A549 (cell line): ENCODE results near the gene ZNF212. TPM values are rescaled to one million over a fixed set of nuclear protein-coding genes. Genes with fewer than 3 reads are reported as not detected.

Experiments
- ATAC-seq, 2 experiments: fragments of 200-7000 bp in 1 of 2; fragments of >200 bp in 1 of 2; cut with Nextera tagmentation in 1 of 2; cut with Tn5 transposase in 1 of 2; 3 replicates each; pipeline versions ENCODE4 v1.8.0 to v1.9.1; 2018 to 2020; ENCODE audit warnings: mild to moderate bottlenecking in 1 of 2, moderate library complexity in 1 of 2
- CTCF ChIA-PET: fragments of 300-600 bp; sonication (Branson Sonifier 250); formaldehyde crosslinking; extraction: SDS; loops from one replicate; lab custom pipeline; 2021; ENCODE audit warnings: antibody characterized with exemption, inconsistent platforms; lab: Yijun Ruan, JAX
- POLR2A ChIA-PET: fragments of 350-600 bp; formaldehyde crosslinking; extraction: SDS; loops from one replicate; lab custom pipeline; 2021; ENCODE audit warnings: antibody characterized with exemption, inconsistent platforms; lab: Yijun Ruan, JAX
- DNase-seq, 2 experiments: peaks; one replicate each; pipeline versions ENCODE4 v3.0.0 to v3.0.0-alpha.2; 2011 to 2016; ENCODE audit warnings: low read depth in 1 of 2, low spot score in 1 of 2
- FAIRE-seq: peaks from 2 replicates; lab custom pipeline; 2011; peaks lifted over from hg19 to GRCh38; lab: Jason Lieb, UNC
- H3K27ac ChIP-seq, 2 experiments: fragments of >200 bp; sonication (Bioruptor Twin); formaldehyde crosslinking; 3 replicates each; pipeline ENCODE4 v1.5.1; 2016 to 2017
- H3K4me1 ChIP-seq: fragments of >200 bp; sonication (Bioruptor Twin); formaldehyde crosslinking; 3 replicates; pipeline ENCODE4 v1.6.1; 2016
- H3K4me2 ChIP-seq: fragments of >200 bp; sonication (Bioruptor Twin); formaldehyde crosslinking; 3 replicates; pipeline ENCODE4 v1.6.1; 2016
- H3K4me3 ChIP-seq: fragments of >200 bp; sonication (Bioruptor Twin); formaldehyde crosslinking; 3 replicates; pipeline ENCODE4 v1.5.1; 2016
- H3K9me3 ChIP-seq: fragments of >200 bp; sonication (Bioruptor Twin); formaldehyde crosslinking; 3 replicates; pipeline ENCODE4 v1.6.1; 2016
- BHLHE40 ChIP-seq: IDR thresholded peaks from 2 replicates; pipeline ENCODE4 v1.6.1; 2012; ENCODE audit warnings: low read depth, low read length, inconsistent platforms
- CEBPB ChIP-seq, 2 experiments: fragments of >200 bp in 1 of 2; sonication (Bioruptor Twin) in 1 of 2; formaldehyde crosslinking in 1 of 2; IDR thresholded peaks; 2 replicates each; pipeline ENCODE4 v1.6.1; 2012 to 2016
- CHD4 ChIP-seq: fragments of 200-600 bp; sonication (generic); IDR thresholded peaks from 2 replicates; pipeline ENCODE4 v1.6.1; 2016; ENCODE audit warnings: antibody characterized with exemption, mild to moderate bottlenecking, borderline replicate concordance
- E2F6 ChIP-seq: IDR thresholded peaks from 2 replicates; pipeline ENCODE4 v1.6.1; 2012; ENCODE audit warnings: low read depth, borderline replicate concordance
- ELK1 ChIP-seq: fragments of 150-350 bp; IDR thresholded peaks from 2 replicates; pipeline ENCODE4 v1.6.1; 2014; ENCODE audit warnings: low read depth, mild to moderate bottlenecking, low read length
- FOSB ChIP-seq: fragments of 250-450 bp; sonication (Bioruptor Pico); IDR thresholded peaks from 2 replicates; pipeline ENCODE4 v1.5.0; 2020; ENCODE audit warnings: mild to moderate bottlenecking, moderate library complexity
- FOSL2 ChIP-seq, 2 experiments: fragments of 450-650 bp in 1 of 2; fragments of >200 bp in 1 of 2; sonication (Bioruptor Twin) in 1 of 2; formaldehyde crosslinking; IDR thresholded peaks; 2 replicates each; pipeline versions ENCODE4 v1.5.0 to v1.6.1; 2016 to 2020; ENCODE audit warnings: mild to moderate bottlenecking in 1 of 2, moderate library complexity in 1 of 2
- HEYL ChIP-seq: fragments of 250-450 bp; sonication (Bioruptor Pico); IDR thresholded peaks from 2 replicates; pipeline ENCODE4 v1.8.0; 2021; ENCODE audit warnings: mild to moderate bottlenecking, moderate library complexity
- HMGXB4 ChIP-seq: fragments of 250-450 bp; sonication (Bioruptor Pico); IDR thresholded peaks from 2 replicates; pipeline ENCODE4 v1.5.0; 2021; ENCODE audit warnings: mild to moderate bottlenecking, moderate library complexity, borderline replicate concordance
- JUNB ChIP-seq: fragments of >200 bp; sonication (Bioruptor Twin); formaldehyde crosslinking; IDR thresholded peaks from 2 replicates; pipeline ENCODE4 v1.6.1; 2016
- MAZ ChIP-seq: fragments of 150-350 bp; IDR thresholded peaks from 2 replicates; pipeline ENCODE4 v1.6.1; 2014; ENCODE audit warnings: antibody characterized with exemption, low read depth, low read length, borderline replicate concordance
- NPAS2 ChIP-seq: fragments of 250-450 bp; sonication (Bioruptor Pico); IDR thresholded peaks from 2 replicates; pipeline ENCODE4 v1.8.0; 2022; ENCODE audit warnings: mild to moderate bottlenecking, moderate library complexity, borderline replicate concordance
- PBX3 ChIP-seq: IDR thresholded peaks from 2 replicates; pipeline ENCODE4 v1.6.1; 2012
- POLR2A ChIP-seq: IDR thresholded peaks from 2 replicates; pipeline ENCODE4 v1.6.1; 2012; ENCODE audit warnings: mild to moderate bottlenecking, low read length
- RARB ChIP-seq: fragments of 250-450 bp; sonication (Bioruptor Pico); IDR thresholded peaks from 2 replicates; pipeline ENCODE4 v1.8.0; 2021; ENCODE audit warnings: mild to moderate bottlenecking, moderate library complexity
- RCOR1 ChIP-seq: fragments of 150-350 bp; IDR thresholded peaks from 2 replicates; pipeline ENCODE4 v1.6.1; 2014; ENCODE audit warnings: antibody characterized with exemption, low read length, low read depth
- REST ChIP-seq: fragments of 200-600 bp; sonication (generic); IDR thresholded peaks from 2 replicates; pipeline ENCODE4 v1.6.1; 2016; ENCODE audit warnings: antibody characterized with exemption, mild to moderate bottlenecking, moderate library complexity
- RFX5 ChIP-seq: fragments of 450-650 bp; IDR thresholded peaks from 2 replicates; pipeline ENCODE4 v1.7.1; 2014; ENCODE audit warnings: antibody characterized with exemption, mild to moderate bottlenecking, moderate library complexity
- RNF2 ChIP-seq: fragments of 200-600 bp; sonication (generic); IDR thresholded peaks from 2 replicates; pipeline ENCODE4 v1.6.1; 2016; ENCODE audit warnings: low read depth, mild to moderate bottlenecking, antibody characterized with exemption, moderate library complexity, borderline replicate concordance
- TP53 ChIP-seq: fragments of 250-450 bp; sonication (Bioruptor Pico); IDR thresholded peaks from 2 replicates; pipeline ENCODE4 v1.5.0; 2021; ENCODE audit warnings: mild to moderate bottlenecking, moderate library complexity
- ZFP36 ChIP-seq: fragments of 450-650 bp; IDR thresholded peaks from 2 replicates; pipeline ENCODE4 v1.6.1; 2014; ENCODE audit warnings: borderline replicate concordance; ENCODE audit not compliant: partially characterized antibody
- ZSCAN20 ChIP-seq: fragments of 250-450 bp; sonication (Bioruptor Pico); IDR thresholded peaks from 2 replicates; pipeline ENCODE4 v1.8.0; 2022; ENCODE audit warnings: mild to moderate bottlenecking, moderate library complexity
- WGBS: methylation state at CpG from one replicate; pipeline ENCODE4 v1.1.6; 2017; ENCODE audit errors: missing lambda C conversion rate; 5-methylcytosine and 5-hydroxymethylcytosine counted together
- polyA plus RNA-seq, 4 experiments: library from polyadenylated mRNA; depleted of rRNA in 3 of 4; stranded (reverse); fragments of >200 nt; fragmentation: RNase III in 1 of 4; extraction: RNeasy Plus Mini Kit Qiagen cat#74134 plus additional on column Dnase treatment in 1 of 4; gene quantifications; 2 replicates in 3 of 4; 3 replicates in 1 of 4; pipeline ENCODE4 v1.2.3, GENCODE V29; 2011 to 2017

The ZNF212 gene
- polyA plus RNA-seq, 2 of the 4 experiments (the other 2 are of a cell fraction): 5.5 to 7.9 TPM

- no peak for TF ChIP-seq CEBPB (IDR thresholded peaks at IDR 0.05)
- TF ChIP-seq E2F6: no peak
- no peak for TF ChIP-seq POLR2A
- TF ChIP-seq, all 56 proteins: peak for 0
These were observed 56.9 kb downstream of the ZNF212 start (continued) for GRCh38 chr7:149296368-149296767.

- no peak for DNase-seq
- no peaks in the 10 kb centered on the region for H3K9me3 ChIP-seq
- 44% methylated on average over 5 of the region's 5 CpGs for WGBS
- POLR2A ChIA-PET: interaction anchor here (0.8 kb wide), 1 partner anchor 13 kb away, joined by 3 read pairs; no protein-coding TSS in a partner anchor
- H3K27ac ChIP-seq: no peak overlapping the region
- CTCF ChIA-PET: interaction anchor here (0.6 to 1.2 kb wide), 3 partner anchors 13 to 542 kb away, joined by 3 to 4 read pairs (median 3); no protein-coding TSS in a partner anchor
- TF ChIP-seq PBX3 (no peak), RNF2 (no peak), RCOR1 (no peak)
- TF ChIP-seq, all 56 proteins: peak for 0
- FAIRE-seq (no peak), ATAC-seq (no peak)
- no peak overlapping the region for H3K4me2 ChIP-seq
- H3K4me1 ChIP-seq: no peaks in the 10 kb centered on the region
- H3K4me3 ChIP-seq: no peak overlapping the region
These were observed 57.7 kb downstream of the ZNF212 start for GRCh38 chr7:149297034-149297755.

- Histone ChIP-seq H3K27ac (no peak overlapping the region), H3K9me3 (no peaks in the 10 kb centered on the region), H3K4me3 (no peak overlapping the region), H3K4me2 (no peak overlapping the region), H3K4me1 (no peaks in the 10 kb centered on the region)
- DNase-seq (no peak), ATAC-seq (no peak), FAIRE-seq (no peak)
- TF ChIP-seq RCOR1: no peak
- TF ChIP-seq FOSB (CRISPR knock-in tag): no peak
- TF ChIP-seq HMGXB4: no peak
- no peak for TF ChIP-seq HEYL
- no peak for TF ChIP-seq FOSL2 (IDR thresholded peaks at IDR 0.05)
- TF ChIP-seq FOSL2 (CRISPR knock-in tag; IDR thresholded peaks at IDR 0.05): no peak
- no peak for TF ChIP-seq REST
- no peak for TF ChIP-seq ELK1
- no peak for TF ChIP-seq TP53 (CRISPR knock-in tag)
- no peak for TF ChIP-seq ZSCAN20 (CRISPR knock-in tag)
- no peak for TF ChIP-seq JUNB
- no peak for TF ChIP-seq CHD4
- no peak for TF ChIP-seq RARB
- TF ChIP-seq BHLHE40: no peak
- no peak for TF ChIP-seq NPAS2
- TF ChIP-seq MAZ: no peak
- no peak for TF ChIP-seq RFX5
- TF ChIP-seq CEBPB (IDR thresholded peaks at IDR 0.05): no peak
- no peak for TF ChIP-seq ZFP36
- ChIA-PET POLR2A (no interaction called here), CTCF (interaction anchor here (1.1 to 3.6 kb wide), 2 partner anchors 9 to 25 kb away, joined by 3 to 24 read pairs; no protein-coding TSS in a partner anchor)
- 50% methylated on average over 8 of the region's 8 CpGs for WGBS
These were observed 61.3 kb downstream of the ZNF212 start for GRCh38 chr7:149300620-149301285.
